Activated naive CD4-positive, alpha-beta T cell (primary cell): ENCODE data around the gene FAM114A2.

ENCODE experiments used
- DNase-seq, 4 experiments: peaks; one replicate each; lab custom pipeline; 2025; lab: John Stamatoyannopoulos, UW

The FAM114A2 gene

GRCh38 chr5:153983885-153984284, 54.8 kb downstream of the FAM114A2 start:
- no peak for DNase-seq

- DNase-seq: no peak
Measured at GRCh38 chr5:153981905-153982605, 56.7 kb downstream of the FAM114A2 start.

- DNase-seq: no peak
Measured at GRCh38 chr5:153979028-153979783, 59.5 kb downstream of the FAM114A2 start.

GRCh38 chr5:153974813-153975163, 63.9 kb downstream of the FAM114A2 start:
- DNase-seq: no peak

- no peak for DNase-seq
Measured at GRCh38 chr5:153974131-153974812, 64.4 kb downstream of the FAM114A2 start.

GRCh38 chr5:153972240-153972639, 66.5 kb downstream of the FAM114A2 start:
- DNase-seq: no peak

GRCh38 chr5:153970496-153970895, 68.2 kb downstream of the FAM114A2 start:
- DNase-seq: no peak

GRCh38 chr5:153969563-153969895, 69.2 kb downstream of the FAM114A2 start:
- DNase-seq: no peak

GRCh38 chr5:153968761-153969562, 69.7 kb downstream of the FAM114A2 start:
- DNase-seq: no peak

GRCh38 chr5:153964880-153965645, 73.6 kb downstream of the FAM114A2 start:
- no peak for DNase-seq

- no peak for DNase-seq
Measured at GRCh38 chr5:153964191-153964879, 74.4 kb downstream of the FAM114A2 start.

GRCh38 chr5:153960269-153961215, 78.2 kb downstream of the FAM114A2 start:
- DNase-seq: no peak

- DNase-seq: no peak
Measured at GRCh38 chr5:153959134-153959957, 79.4 kb downstream of the FAM114A2 start.

GRCh38 chr5:153957205-153957604, 81.5 kb downstream of the FAM114A2 start:
- DNase-seq: no peak

GRCh38 chr5:153953411-153953810, 85.3 kb downstream of the FAM114A2 start:
- no peak for DNase-seq

GRCh38 chr5:153952893-153953292, 85.8 kb downstream of the FAM114A2 start:
- no peak for DNase-seq

- no peak for DNase-seq
Measured at GRCh38 chr5:153952057-153952456, 86.7 kb downstream of the FAM114A2 start.

- DNase-seq: no peak
Measured at GRCh38 chr5:153941265-153941664, 97.4 kb downstream of the FAM114A2 start.
